Measurements from ENCODE around the gene HSD17B4.

HSD17B4 gene, protein sequence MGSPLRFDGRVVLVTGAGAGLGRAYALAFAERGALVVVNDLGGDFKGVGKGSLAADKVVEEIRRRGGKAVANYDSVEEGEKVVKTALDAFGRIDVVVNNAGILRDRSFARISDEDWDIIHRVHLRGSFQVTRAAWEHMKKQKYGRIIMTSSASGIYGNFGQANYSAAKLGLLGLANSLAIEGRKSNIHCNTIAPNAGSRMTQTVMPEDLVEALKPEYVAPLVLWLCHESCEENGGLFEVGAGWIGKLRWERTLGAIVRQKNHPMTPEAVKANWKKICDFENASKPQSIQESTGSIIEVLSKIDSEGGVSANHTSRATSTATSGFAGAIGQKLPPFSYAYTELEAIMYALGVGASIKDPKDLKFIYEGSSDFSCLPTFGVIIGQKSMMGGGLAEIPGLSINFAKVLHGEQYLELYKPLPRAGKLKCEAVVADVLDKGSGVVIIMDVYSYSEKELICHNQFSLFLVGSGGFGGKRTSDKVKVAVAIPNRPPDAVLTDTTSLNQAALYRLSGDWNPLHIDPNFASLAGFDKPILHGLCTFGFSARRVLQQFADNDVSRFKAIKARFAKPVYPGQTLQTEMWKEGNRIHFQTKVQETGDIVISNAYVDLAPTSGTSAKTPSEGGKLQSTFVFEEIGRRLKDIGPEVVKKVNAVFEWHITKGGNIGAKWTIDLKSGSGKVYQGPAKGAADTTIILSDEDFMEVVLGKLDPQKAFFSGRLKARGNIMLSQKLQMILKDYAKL

GRCh38 chr5:119452373-119453039, at the start of gene HSD17B4:
Gene HSD17B4, plus strand, starts transcription at chr5:119452497. Its CDS starts 79 bp downstream, at chr5:119452576.
- Histone ChIP-seq H3K27me3 (ENCODE audit: insufficient read depth, low read length, poor library complexity) (no peaks in the 10 kb centered on the region), H3K9me3 (ENCODE audit: insufficient read depth, low read length, severe bottlenecking) (peaks cover 17% of the 10 kb centered on the region), H3K27ac (ENCODE audit: low read length) (peak within 1 kb of the TSS; percentile 84), H3K4me3 (ENCODE audit: low read depth in 1 of 2, low read length in 2 of 2) (peak within 1 kb of the TSS; percentile 54 to 85), H4K20me1 (ENCODE audit: insufficient read depth, low read length) (no peaks in the 10 kb centered on the region), H3K79me2 (ENCODE audit: insufficient read depth, low read length) (peaks cover 27% of the 10 kb centered on the region), H2AFZ (ENCODE audit: low read depth, low read length) (peak within 1 kb of the TSS; percentile 96), H3K4me1 (ENCODE audit: insufficient read depth, low read length) (peaks cover 26% of the 10 kb centered on the region), H3K9ac (ENCODE audit: low read depth, low read length) (peak within 1 kb of the TSS; percentile 65), H3K36me3 (ENCODE audit: insufficient read depth, low read length) (peaks cover 9% of the 10 kb centered on the region), H3K4me2 (ENCODE audit: insufficient read depth, low read length) (peak within 1 kb of the TSS; percentile 77)
- TF ChIP-seq, protein P1, sequence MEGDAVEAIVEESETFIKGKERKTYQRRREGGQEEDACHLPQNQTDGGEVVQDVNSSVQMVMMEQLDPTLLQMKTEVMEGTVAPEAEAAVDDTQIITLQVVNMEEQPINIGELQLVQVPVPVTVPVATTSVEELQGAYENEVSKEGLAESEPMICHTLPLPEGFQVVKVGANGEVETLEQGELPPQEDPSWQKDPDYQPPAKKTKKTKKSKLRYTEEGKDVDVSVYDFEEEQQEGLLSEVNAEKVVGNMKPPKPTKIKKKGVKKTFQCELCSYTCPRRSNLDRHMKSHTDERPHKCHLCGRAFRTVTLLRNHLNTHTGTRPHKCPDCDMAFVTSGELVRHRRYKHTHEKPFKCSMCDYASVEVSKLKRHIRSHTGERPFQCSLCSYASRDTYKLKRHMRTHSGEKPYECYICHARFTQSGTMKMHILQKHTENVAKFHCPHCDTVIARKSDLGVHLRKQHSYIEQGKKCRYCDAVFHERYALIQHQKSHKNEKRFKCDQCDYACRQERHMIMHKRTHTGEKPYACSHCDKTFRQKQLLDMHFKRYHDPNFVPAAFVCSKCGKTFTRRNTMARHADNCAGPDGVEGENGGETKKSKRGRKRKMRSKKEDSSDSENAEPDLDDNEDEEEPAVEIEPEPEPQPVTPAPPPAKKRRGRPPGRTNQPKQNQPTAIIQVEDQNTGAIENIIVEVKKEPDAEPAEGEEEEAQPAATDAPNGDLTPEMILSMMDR (IDR thresholded peaks at IDR 0.05; ENCODE audit: borderline replicate concordance, extremely low read depth, low read length, poor library complexity, severe bottlenecking): no peak
- no peak for TF ChIP-seq EZH2 (IDR thresholded peaks at IDR 0.05; ENCODE audit: borderline replicate concordance, low read depth, low read length, severe bottlenecking)
- ATAC-seq (ENCODE audit: insufficient read depth, low read depth) (peak; percentile 91), DNase-seq (peak; percentile 88)

- Histone ChIP-seq H3K4me2 (ENCODE audit: insufficient read depth, low read length) (no peak overlapping the region), H3K27ac (ENCODE audit: low read length) (no peak overlapping the region)
These were observed 49.7 kb upstream of the HSD17B4 start for GRCh38 chr5:119402555-119402954.

GRCh38 chr5:119404033-119404432, 48.3 kb upstream of the HSD17B4 start:
- no peak overlapping the region for H3K9ac ChIP-seq (ENCODE audit: low read depth, low read length)
- no peak overlapping the region for H3K4me3 ChIP-seq (ENCODE audit: low read depth in 1 of 2, low read length in 2 of 2)
- H3K36me3 ChIP-seq (ENCODE audit: insufficient read depth, low read length): no peaks in the 10 kb centered on the region
- no peak overlapping the region for H3K27ac ChIP-seq (ENCODE audit: low read length)
- H2AFZ ChIP-seq (ENCODE audit: low read depth, low read length): no peak overlapping the region
- no peaks in the 10 kb centered on the region for H3K4me1 ChIP-seq (ENCODE audit: insufficient read depth, low read length)
- H4K20me1 ChIP-seq (ENCODE audit: insufficient read depth, low read length): no peaks in the 10 kb centered on the region
- ATAC-seq (ENCODE audit: insufficient read depth, low read depth) (no peak), DNase-seq (no peak)
- TF ChIP-seq, protein P1 (IDR thresholded peaks at IDR 0.05; ENCODE audit: borderline replicate concordance, extremely low read depth, low read length, poor library complexity, severe bottlenecking): no peak
- TF ChIP-seq EZH2 (IDR thresholded peaks at IDR 0.05; ENCODE audit: borderline replicate concordance, low read depth, low read length, severe bottlenecking): no peak
- no peak overlapping the region for H3K4me2 ChIP-seq (ENCODE audit: insufficient read depth, low read length)
- no peaks in the 10 kb centered on the region for H3K27me3 ChIP-seq (ENCODE audit: insufficient read depth, low read length, poor library complexity)
- H3K79me2 ChIP-seq (ENCODE audit: insufficient read depth, low read length): no peaks in the 10 kb centered on the region
- no peaks in the 10 kb centered on the region for H3K9me3 ChIP-seq (ENCODE audit: insufficient read depth, low read length, severe bottlenecking)

More at GRCh38 chr5:119402555-119402954, 49.7 kb upstream of the HSD17B4 start:
- ATAC-seq (ENCODE audit: insufficient read depth, low read depth) (no peak), DNase-seq (no peak)
- no peak overlapping the region for H2AFZ ChIP-seq (ENCODE audit: low read depth, low read length)
- no peak overlapping the region for H3K4me3 ChIP-seq (ENCODE audit: low read depth in 1 of 2, low read length in 2 of 2)
- TF ChIP-seq, protein P1 (IDR thresholded peaks at IDR 0.05; ENCODE audit: borderline replicate concordance, extremely low read depth, low read length, poor library complexity, severe bottlenecking): no peak
- TF ChIP-seq EZH2 (IDR thresholded peaks at IDR 0.05; ENCODE audit: borderline replicate concordance, low read depth, low read length, severe bottlenecking): no peak
- H4K20me1 ChIP-seq (ENCODE audit: insufficient read depth, low read length): no peaks in the 10 kb centered on the region
- no peaks in the 10 kb centered on the region for H3K27me3 ChIP-seq (ENCODE audit: insufficient read depth, low read length, poor library complexity)
- no peaks in the 10 kb centered on the region for H3K79me2 ChIP-seq (ENCODE audit: insufficient read depth, low read length)
- H3K9me3 ChIP-seq (ENCODE audit: insufficient read depth, low read length, severe bottlenecking): no peaks in the 10 kb centered on the region
- H3K36me3 ChIP-seq (ENCODE audit: insufficient read depth, low read length): no peaks in the 10 kb centered on the region
- H3K9ac ChIP-seq (ENCODE audit: low read depth, low read length): no peak overlapping the region
- no peaks in the 10 kb centered on the region for H3K4me1 ChIP-seq (ENCODE audit: insufficient read depth, low read length)

Measured in DND-41 (cell line).